ENCODE results near the gene ZNF618. TPM values are rescaled to one million over a fixed set of nuclear protein-coding genes. Genes with fewer than 3 reads are reported as not detected.

The ZNF618 gene
- total RNA-seq, 1 donor from 2014 or later, result 7.4 TPM

DNA sequence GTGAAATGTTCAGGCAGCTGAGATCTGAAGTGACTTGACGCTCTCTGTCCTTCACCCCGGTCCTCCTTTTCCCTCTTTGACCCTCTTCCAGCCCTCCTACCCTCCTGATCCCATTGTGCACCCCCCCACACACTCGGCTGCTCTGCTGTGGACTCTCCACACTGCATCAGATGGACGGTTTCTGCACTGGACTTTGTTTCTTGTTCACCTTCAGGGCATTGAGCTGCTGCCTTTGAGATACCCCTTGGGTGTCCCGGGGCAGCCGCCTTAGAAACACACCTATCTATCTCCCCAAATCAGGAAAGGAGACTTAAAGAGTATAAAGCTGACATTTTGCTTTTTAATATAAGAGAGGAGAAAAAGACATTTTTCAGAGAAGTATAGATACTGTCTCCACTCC lies 174.5 kb downstream of the ZNF618 start:
- Histone ChIP-seq H3K9me3 (no peaks in the 10 kb centered on the region), H3K4me3 (no peak overlapping the region), H3K27ac (no peak overlapping the region), H3K36me3 (peaks cover 0 to 23% of the 10 kb centered on the region in 2 donors), H3K27me3 (no peaks in the 10 kb centered on the region), H3K4me1 (no peaks in the 10 kb centered on the region)
- no peak for DNase-seq (ENCODE audit: extremely low spot score in 2 of 2)
- intact Hi-C loops (cut with DNase I), result no loop called here
- TF ChIP-seq, protein P1, sequence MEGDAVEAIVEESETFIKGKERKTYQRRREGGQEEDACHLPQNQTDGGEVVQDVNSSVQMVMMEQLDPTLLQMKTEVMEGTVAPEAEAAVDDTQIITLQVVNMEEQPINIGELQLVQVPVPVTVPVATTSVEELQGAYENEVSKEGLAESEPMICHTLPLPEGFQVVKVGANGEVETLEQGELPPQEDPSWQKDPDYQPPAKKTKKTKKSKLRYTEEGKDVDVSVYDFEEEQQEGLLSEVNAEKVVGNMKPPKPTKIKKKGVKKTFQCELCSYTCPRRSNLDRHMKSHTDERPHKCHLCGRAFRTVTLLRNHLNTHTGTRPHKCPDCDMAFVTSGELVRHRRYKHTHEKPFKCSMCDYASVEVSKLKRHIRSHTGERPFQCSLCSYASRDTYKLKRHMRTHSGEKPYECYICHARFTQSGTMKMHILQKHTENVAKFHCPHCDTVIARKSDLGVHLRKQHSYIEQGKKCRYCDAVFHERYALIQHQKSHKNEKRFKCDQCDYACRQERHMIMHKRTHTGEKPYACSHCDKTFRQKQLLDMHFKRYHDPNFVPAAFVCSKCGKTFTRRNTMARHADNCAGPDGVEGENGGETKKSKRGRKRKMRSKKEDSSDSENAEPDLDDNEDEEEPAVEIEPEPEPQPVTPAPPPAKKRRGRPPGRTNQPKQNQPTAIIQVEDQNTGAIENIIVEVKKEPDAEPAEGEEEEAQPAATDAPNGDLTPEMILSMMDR (IDR thresholded peaks at IDR 0.05), result no peak
- no peak for TF ChIP-seq POLR2A (IDR thresholded peaks at IDR 0.05)
- TF ChIP-seq POLR2AphosphoS5 (IDR thresholded peaks at IDR 0.05; ENCODE audit: insufficient read depth in 1 of 2, low read depth in 1 of 2), result no peak

DNA sequence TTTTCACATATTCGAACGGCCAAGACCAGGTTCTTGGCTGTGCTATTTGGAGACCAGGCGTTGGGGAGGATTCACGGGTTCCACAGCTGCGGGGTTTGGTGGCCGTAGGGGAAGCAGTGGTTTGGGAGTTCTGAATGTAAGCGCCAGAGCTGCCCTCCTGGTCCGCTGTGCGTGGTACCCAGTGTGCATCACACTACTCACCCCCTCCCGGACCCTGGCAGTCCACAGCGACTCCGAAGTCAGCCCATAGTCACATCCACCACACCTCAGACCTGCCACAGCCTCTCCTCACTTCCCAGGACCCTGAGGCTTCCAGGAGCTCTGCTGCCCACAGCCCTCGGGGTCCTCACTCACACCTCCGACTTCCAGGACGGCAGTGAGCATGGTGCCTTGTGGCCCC lies 175.2 kb downstream of the ZNF618 start:
- Histone ChIP-seq H3K9me3 (no peaks in the 10 kb centered on the region), H3K27ac (no peak overlapping the region), H3K36me3 (peaks cover 0 to 23% of the 10 kb centered on the region in 2 donors), H3K4me1 (no peaks in the 10 kb centered on the region), H3K27me3 (no peaks in the 10 kb centered on the region), H3K4me3 (no peak overlapping the region)
- no peak for TF ChIP-seq POLR2AphosphoS5 (IDR thresholded peaks at IDR 0.05; ENCODE audit: insufficient read depth in 1 of 2, low read depth in 1 of 2)
- DNase-seq (ENCODE audit: extremely low spot score in 2 of 2), result no peak
- intact Hi-C loops (cut with DNase I), result no loop called here

DNA sequence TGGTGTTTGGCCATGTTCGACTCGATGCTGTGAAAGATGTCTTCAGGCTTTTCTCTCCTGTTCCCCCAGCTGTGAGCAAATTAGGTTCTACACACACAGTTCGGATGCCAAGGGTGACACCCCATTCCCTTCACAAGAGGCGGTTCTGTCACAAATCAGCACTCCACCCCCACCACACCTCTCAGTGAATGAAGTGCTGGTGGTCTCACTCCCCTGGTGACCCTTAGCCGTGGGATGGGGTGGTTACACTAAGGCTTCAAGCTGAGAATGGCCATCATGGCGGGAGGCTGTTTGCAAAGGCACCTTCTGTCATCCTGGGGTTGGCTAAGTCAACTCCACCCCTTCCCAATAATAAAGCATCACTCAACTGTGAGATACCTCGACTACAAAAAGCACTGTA lies 175.6 kb downstream of the ZNF618 start:
- no peaks in the 10 kb centered on the region for H3K9me3 ChIP-seq
- intact Hi-C loops (cut with DNase I), result no loop called here
- H3K4me3 ChIP-seq, result no peak overlapping the region
- no peak for DNase-seq (ENCODE audit: extremely low spot score in 2 of 2)
- no peaks in the 10 kb centered on the region for H3K4me1 ChIP-seq
- no peaks in the 10 kb centered on the region for H3K27me3 ChIP-seq
- no peak for TF ChIP-seq POLR2A (IDR thresholded peaks at IDR 0.05)
- no peak for TF ChIP-seq POLR2AphosphoS5 (IDR thresholded peaks at IDR 0.05; ENCODE audit: insufficient read depth in 1 of 2, low read depth in 1 of 2)
- TF ChIP-seq, protein P1 (IDR thresholded peaks at IDR 0.05), result no peak
- no peak overlapping the region for H3K27ac ChIP-seq
- H3K36me3 ChIP-seq, result peaks cover 0 to 23% of the 10 kb centered on the region in 2 donors

DNA sequence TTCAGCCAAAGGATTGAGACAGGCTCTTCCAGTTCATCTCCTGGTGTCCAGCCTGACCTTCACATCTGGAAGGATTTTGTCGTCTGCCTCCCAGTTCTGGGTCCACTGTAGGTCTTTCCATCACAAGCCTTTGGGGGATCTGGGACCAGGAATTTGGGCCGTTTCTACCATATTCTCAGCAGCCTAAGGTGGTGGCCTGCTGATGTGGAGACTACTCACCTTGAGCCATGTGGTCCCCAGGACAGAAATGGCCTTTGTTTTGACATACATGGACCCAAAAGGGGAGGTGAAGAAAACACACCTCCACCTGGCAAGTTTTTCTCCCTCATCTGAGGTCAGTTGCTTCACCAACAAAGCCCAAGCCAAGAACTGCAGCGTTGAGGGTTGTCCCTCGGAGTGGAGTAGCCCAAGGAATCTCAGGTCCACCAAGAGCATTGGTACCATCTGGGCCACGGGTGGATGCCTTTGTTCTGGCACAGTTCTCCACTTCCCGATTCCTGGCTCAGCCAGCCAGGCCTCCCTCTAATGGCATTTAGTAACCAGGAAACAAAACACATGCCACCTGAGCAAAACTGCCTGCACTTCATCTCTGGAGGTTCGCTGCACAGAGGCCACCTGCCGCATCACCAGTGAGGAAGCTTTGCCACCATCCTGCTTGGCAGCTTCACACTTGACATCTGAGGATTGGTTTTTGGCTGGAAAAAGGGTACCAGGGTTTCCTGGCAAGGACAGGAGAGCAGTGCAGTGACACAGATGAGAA lies 177.3 kb downstream of the ZNF618 start:
- no peaks in the 10 kb centered on the region for H3K27me3 ChIP-seq
- intact Hi-C loops (cut with DNase I), result no loop called here
- peaks cover 0 to 23% of the 10 kb centered on the region in 2 donors for H3K36me3 ChIP-seq
- DNase-seq (ENCODE audit: extremely low spot score in 2 of 2), result no peak
- TF ChIP-seq POLR2AphosphoS5 (IDR thresholded peaks at IDR 0.05; ENCODE audit: insufficient read depth in 1 of 2, low read depth in 1 of 2) (no peak), POLR2A (IDR thresholded peaks at IDR 0.05) (no peak)
- TF ChIP-seq, protein P1 (IDR thresholded peaks at IDR 0.05), result no peak
- H3K27ac ChIP-seq, result no peak overlapping the region
- H3K4me3 ChIP-seq, result no peak overlapping the region
- H3K4me1 ChIP-seq, result no peaks in the 10 kb centered on the region
- H3K9me3 ChIP-seq, result no peaks in the 10 kb centered on the region

DNA sequence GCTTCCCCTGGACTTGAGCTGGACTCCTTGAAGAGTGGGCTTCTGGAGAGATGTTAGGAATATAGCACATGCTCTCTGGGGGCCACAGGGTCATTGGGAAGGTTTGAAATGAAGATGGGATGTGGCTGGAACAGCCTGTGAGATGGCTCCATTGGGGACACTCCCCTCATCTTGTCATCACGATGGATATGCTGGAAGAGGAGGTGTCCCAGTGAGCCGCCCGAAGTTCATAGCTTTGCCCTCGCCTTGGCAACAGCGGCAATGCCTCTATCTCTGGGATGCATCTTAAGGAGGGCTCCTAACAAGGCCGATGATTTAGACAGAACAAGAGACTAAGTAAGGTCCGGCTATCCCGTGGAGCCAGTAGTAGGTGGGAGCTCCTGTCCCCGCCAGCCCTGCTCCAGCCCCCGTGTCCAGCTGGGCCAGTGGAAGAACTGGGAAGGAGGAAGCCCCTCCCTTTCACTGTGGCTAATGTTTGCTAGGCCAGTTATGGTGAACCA lies 178.1 kb downstream of the ZNF618 start:
- intact Hi-C loops (cut with DNase I), result no loop called here
- Histone ChIP-seq H3K27me3 (no peaks in the 10 kb centered on the region), H3K4me1 (no peaks in the 10 kb centered on the region), H3K36me3 (peaks cover 0 to 16% of the 10 kb centered on the region in 2 donors), H3K9me3 (no peaks in the 10 kb centered on the region), H3K27ac (no peak overlapping the region), H3K4me3 (no peak overlapping the region)
- DNase-seq (ENCODE audit: extremely low spot score in 2 of 2), result no peak
- no peak for TF ChIP-seq POLR2A (IDR thresholded peaks at IDR 0.05)
- TF ChIP-seq, protein P1 (IDR thresholded peaks at IDR 0.05), result no peak
- no peak for TF ChIP-seq POLR2AphosphoS5 (IDR thresholded peaks at IDR 0.05; ENCODE audit: insufficient read depth in 1 of 2, low read depth in 1 of 2)

Measured in vagina (tissue), 2 donors.